ENCODE data around the gene C1QTNF4.
"Not testable (repeated sequence)": the region's sequence is repeated elsewhere in the genome, so short reads cannot be mapped to it uniquely, and the experiment has no call there.

C1QTNF4 gene

DNA sequence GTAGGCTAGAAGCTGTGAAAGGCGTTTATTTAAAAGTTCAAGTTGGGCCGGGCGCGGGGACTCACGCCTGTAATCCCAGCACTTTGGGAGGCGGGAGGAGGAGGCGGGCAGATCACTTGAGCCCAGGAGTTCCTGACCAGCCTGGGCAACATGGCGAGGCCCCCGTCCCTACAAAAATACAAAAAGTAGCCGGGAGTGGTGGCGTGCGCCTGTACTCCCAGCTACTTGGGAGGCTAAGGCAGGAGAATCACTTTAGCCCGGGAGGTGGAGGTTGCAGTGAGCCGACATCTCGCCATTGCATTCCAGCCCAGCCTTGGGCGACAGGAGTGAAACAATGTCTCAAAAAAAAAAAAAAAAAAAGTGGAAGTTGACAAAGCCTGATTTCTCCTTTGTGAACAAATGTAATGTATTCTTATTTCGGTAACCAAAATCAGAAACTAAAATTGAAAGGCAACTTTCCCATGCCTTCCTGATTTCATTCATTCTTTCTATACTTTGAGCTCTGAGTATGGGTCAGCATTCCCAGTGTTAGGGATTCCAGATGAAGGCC lies 28.0 kb downstream of the C1QTNF4 start:
- no peak for DNase-seq (ENCODE audit: low read depth, low spot score)

DNA sequence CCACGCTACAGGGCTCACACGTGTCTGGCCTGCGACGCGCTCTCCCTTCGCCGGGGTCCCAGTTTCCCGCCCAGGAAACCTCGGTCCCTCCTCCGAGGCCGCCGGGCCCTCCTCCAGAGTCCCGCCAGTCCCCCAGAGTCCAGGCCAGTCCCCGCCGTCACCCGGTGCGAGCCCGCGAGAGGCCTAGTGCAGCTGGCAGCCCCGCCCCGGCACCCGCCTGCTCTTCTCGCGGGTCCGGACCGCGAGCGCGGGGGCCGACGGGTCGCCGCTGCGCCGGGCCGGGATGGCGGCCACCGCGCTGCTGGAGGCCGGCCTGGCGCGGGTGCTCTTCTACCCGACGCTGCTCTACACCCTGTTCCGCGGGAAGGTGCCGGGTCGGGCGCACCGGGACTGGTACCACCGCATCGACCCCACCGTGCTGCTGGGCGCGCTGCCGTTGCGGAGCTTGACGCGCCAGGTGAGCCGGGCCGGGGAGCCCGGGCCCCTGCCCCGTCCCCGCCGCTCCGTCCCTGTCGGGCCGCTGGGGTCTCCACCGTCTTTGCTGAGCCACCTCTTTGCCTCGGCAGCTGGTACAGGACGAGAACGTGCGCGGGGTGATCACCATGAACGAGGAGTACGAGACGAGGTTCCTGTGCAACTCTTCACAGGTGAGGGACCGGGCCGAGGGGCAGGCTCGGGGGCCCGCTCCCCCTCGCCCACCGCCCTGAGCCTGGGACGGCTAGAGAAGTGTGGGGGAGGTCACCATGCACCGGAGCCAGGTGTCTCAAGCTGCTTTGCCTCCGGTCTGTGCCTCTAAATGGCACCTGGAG lies 28.7 kb downstream of the C1QTNF4 start, which contains the start of gene PTPMT1:
TSS of gene PTPMT1 (plus strand) at position 260 of the 809 bp plus-strand sequence. CDS start at position 284, 24 bp downstream.
- DNase-seq (ENCODE audit: low read depth, low spot score) = no peak

DNA sequence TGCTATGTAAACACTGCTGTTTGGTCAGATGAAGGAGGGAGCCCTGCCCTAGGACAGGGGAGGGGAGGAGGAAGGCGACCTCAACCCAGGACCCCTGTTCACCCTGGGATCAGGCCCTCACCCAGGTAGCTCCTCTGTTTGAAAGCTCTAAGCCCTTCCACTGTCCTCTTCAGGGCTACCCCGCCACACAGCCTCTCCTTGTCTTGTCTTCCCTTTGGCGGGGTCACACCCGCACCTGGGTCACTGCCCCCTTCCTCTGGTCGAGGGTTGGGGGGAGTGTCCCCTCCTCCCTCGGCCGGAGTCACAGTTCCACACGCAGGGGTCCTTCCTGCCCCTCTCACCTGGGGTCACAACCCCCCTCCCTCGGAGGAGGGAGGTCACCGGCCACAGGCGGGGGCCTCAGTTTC lies 29.3 kb downstream of the C1QTNF4 start:
- no peak for DNase-seq (ENCODE audit: low read depth, low spot score)

DNA sequence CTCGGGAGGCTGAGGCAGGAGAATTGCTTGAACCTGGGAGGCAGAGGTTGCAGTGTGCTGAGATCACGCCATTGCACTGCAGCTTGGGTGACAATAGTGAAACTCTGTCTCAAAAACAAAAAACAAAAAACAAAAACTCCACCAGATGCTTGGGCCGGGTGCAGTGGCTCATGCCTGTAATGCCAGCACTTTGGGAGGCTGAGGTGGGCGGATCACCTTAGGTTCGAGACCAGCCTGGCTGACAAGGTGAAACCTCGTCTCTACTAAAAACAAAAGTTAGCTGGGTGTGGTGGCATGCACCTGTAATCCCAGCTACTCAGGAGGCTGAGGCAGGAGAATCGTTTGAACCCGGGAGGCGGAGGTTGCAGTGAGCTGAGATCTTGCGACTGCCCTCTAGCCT lies 29.8 kb downstream of the C1QTNF4 start:
- not testable (repeated sequence) for DNase-seq (ENCODE audit: low read depth, low spot score)

DNA sequence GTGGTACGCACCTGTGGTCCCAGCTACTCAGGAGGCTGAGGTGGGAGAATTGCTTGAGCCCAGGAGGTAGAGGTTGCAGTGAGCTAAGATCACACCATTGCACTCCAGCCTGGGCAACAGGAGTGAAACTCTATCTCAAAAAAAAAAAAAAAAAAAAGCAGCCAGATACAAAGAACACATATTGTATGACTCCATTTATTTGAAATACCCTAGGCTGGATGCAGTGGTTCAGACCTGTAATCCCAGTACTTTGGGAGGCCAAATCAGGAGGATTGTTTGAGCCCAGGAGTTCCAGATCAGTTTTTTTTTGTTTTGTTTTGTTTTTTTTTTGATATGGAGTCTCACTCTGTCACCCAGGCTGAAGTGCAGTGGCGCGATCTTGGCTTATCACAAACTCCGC lies 31.8 kb downstream of the C1QTNF4 start:
- not testable (repeated sequence) for DNase-seq (ENCODE audit: low read depth, low spot score)

DNA sequence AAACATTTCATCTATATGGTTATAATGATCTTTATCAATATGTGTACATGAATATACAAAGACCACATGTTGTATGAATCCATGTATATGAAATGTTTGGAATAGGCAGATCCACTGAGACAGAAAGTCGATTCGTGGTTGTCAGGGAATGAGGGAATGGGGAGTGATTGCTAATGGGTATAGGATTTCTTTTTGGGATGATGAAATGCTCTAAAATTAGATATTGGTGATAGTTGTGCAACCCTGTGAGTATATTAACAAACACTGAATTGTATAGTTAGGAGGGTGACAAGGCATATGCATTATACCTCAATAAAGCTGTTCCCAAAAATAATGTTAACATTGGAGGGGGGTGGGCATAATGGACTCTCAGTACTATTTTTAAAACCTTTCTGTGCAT lies 33.8 kb downstream of the C1QTNF4 start:
- DNase-seq (ENCODE audit: low read depth, low spot score) = no peak

DNA sequence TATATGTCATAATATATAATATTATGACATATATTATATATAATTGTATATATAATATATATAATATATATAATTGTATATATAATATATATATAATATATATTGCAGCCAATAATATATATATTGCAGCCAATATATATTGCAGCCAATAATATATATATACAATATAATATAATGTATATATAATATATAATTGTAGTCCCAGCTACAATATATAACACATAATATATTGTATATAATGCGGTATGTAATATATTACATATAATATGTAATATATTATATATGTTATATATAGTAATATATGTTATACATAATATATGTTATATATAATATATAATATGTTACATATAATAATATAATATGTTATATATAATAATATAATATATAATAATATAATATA lies 35.5 kb downstream of the C1QTNF4 start:
- DNase-seq (ENCODE audit: low read depth, low spot score) = no peak

DNA sequence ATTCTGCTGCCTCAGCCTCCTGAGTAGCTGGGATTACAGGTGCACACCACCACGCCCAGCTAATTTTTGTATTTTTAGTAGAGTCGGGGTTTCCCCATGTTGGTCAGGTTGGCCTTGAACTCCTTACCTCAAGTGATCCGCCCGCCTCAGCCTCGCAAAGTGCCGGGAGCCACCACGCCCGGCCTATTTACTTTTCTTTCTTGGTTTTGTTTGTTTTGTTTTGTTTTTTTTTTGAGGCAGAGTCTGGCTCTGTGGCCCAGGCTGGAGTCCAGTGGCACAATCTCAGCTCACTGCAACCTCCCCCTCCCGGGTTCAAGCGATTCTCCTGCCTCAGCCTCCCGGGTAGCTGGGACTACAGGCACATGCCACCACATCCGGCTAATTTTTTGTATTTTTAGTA lies 37.2 kb downstream of the C1QTNF4 start:
- not testable (repeated sequence) for DNase-seq (ENCODE audit: low read depth, low spot score)

DNA sequence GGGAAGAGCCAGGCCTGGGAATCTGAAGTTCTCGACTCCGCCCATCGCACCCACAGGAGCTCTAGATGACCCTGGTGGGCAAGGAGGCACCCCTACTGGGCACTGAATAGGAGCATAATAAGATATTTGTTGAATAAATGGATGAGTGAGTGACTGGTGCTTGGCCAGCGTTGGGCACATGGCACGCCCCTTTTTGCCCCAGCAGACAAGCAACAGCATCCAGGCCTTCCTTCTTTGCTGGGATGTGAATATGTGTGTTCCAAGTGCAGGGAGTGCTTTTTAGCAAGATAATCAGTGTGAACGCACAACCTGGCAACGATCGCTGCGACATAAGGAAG lies 40.8 kb downstream of the C1QTNF4 start:
- DNase-seq (ENCODE audit: low read depth, low spot score) = no peak

DNA sequence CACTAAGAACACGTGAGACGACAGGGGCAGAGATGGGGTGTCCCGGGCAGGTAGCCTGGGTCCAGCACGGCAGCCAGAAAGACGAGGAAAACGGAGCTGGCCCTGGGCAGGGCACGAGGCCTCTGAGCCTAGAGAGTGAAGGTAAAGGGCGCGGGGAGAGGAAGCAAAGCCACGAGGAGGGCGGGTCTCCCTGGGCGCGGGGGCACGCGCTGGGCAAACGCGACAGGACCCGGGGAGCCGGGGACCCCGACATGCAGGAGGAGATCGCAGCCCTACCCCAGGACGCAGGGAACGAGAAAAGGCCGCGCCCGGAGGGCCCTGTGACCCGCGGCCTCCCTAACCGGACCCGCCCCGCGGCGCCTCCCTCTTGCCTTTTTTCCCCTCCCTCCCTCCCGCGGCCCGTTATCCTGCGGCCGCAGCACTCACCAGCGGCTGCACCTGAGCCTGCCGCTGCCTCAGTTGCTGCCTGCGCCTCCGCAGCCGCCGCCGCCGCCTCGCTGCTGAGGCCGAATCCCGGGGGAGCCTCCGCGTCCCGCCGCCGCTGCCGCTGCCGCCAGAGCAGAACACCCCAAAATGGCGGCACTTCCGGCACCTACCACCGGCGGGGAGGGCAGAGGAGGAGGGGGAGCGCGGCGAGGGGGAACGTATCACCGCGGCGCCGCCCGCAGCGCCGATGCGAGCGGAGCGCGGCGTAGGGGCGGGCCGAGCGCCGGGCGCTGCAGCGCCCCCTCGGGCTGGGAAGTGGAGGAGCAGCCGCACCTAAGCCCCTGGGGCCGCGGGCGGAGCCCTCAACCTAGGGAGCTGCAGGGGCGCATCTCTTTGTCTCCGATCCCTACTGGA lies 41.4 kb downstream of the C1QTNF4 start, which contains the start of gene CELF1:
TSS of gene CELF1 (minus strand) at position 567 of the 840 bp plus-strand sequence. CDS start 53,609 bp downstream, outside the sequence.
- DNase-seq (ENCODE audit: low read depth, low spot score) = peak; percentile 33

DNA sequence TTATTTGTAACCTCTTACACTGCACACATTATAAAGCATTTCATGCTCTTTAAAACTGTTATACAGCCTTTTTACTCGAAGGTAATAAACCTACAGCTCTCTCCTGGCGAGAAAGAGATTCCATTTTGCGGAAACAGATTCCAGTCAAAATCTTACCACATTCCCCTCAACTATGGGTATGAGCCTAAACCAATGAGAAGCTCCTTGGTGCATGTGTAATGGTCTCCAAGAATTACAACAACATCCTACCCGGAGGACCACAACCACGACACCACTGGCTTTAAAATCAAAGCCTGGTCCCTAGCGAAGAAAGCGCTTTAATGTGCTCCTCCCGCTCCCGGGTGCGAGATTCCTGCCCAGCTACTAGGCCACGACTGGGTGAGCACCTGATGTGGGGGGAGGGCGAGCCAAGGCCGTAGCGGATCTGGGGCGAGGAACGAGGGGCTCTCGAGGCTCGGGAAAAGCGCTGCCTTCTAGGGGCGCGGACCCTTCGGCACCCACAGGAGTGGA lies 42.1 kb downstream of the C1QTNF4 start:
- no peak for DNase-seq (ENCODE audit: low read depth, low spot score)

DNA sequence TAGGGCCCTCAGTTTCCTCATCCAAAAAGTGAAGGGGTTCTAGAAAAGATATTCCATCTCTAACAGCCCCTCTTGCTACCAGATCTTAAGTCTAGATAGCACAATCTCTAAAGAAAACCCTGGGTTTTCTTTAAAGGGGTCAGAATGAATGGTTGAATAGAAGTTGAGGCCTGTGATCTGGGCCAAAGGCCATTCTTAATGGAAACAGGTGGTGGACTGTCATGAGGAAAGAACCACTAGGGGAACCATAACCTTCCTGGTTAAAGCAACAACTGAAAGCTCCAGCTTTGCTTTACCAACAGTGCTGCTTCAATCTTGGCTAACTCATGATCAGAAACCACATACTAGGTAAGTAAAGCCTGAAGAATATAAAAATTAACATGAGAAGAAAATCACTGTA lies 43.1 kb downstream of the C1QTNF4 start:
- DNase-seq (ENCODE audit: low read depth, low spot score) = no peak

DNA sequence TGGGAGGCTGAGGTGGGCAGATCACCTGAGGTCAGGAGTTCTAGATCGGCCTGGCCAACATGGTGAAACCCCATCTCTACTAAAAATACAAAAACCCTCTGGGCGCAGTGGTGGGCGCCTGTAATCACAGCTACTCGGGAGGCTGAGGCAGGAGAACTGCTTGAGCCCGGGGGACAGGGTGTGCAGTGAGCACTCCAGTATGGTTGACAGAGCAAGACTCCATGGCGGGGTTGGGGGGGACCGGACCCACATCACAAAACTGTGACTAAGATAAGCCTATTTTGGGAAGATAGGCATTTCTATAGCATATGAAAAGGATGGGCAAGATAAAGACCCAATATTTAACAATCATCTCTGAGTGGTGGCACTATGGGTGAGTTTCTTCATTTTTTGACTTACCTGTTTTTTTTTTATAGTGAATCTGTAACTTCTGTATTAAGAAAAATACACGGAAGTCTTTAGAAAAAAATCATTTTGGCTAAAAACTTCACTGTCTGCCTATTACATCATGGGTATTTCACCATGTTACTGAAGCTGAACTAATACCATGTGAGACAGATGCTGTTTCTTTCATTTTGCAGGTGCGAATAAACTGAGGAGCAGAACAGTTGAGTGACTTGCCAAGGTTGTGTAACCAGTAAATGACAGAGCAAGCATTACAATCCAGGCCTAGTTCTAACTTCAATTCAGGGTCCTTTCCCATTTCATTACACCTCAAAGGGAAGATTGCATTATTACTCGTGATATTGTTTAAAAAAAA lies 43.7 kb downstream of the C1QTNF4 start:
- DNase-seq (ENCODE audit: low read depth, low spot score) = no peak

DNA sequence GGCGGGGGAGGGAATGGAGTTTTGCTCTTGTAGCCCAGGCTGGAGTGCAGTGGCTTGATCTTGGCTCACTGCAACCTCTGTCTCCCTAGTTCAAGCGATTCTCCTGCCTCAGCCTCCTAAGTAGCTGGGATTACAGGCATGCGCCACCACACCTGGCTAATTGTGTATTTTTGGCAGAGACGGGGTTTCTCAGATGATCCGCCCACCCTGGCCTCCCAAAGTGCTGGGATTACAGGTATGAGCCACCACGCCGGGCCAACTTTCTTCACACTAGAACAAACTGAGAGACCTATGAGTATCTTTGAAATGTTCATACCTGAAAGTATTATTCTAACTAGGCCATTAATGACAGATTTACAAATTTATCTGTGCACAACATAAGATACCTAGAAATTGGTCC lies 47.9 kb downstream of the C1QTNF4 start:
- DNase-seq (ENCODE audit: low read depth, low spot score) = not testable (repeated sequence)

DNA sequence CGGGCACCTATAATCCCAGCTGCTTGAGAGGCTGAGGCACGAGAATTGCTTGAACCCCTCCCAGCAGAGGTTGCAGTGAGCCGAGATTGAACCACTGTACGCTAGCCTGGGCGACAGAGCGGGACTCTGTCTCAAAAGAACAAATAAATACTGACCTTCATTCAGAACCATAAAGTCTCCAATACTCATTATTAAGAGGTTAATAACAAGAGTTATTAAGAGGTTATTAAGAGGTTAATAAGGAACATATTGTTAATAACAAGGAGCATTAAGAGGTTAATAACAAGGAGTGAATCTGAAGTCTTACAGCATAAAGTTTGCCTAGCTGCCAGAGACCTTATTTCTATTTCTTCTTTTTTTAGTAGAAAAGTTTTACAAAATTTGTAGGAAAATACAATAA lies 48.9 kb downstream of the C1QTNF4 start:
- no peak for DNase-seq (ENCODE audit: low read depth, low spot score)

DNA sequence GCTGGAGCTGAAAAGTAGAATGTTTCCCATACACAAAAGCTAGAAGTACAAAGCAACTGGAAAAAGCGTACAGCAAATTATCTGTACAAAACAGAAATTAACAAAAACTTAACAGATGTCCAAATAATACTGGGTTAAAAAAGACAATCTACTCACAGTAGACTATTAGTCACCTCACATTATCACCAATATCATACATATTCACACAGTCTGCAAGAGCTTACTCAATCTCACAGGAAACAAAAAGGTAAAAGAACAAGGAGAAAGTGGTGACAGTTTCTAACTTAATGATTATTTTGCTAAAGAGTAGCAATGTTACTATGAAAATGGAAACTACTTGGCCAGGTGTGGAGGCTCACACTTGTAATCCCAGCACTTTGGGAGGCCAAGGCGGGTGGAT lies 53.1 kb downstream of the C1QTNF4 start:
- DNase-seq (ENCODE audit: low read depth, low spot score) = no peak

DNA sequence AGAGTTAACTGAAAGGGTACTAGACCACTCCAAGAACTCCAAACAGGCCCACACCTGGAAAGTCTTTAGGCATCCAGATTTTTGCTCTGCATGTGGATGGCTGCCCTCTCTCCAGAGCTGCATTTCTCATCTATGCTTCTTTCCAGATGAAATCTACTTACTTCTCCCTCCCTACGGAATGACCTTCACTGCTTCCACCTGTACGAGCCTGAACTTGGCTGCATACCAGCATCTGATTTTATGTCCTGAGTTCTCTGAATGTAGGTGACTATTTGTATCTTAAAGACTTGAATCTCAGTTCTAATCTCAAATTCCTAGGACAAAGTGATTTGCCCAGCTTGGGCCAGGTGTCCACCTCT lies 54.6 kb downstream of the C1QTNF4 start:
- no peak for DNase-seq (ENCODE audit: low read depth, low spot score)
